H9 (cell line): ENCODE data around the gene RABEP1. TPM values are rescaled to one million over a fixed set of nuclear protein-coding genes. Genes with fewer than 3 reads are reported as not detected.

Experiments
- DNase-seq: peaks from one replicate; pipeline ENCODE4 v3.0.0-alpha.2; 2017
- H2AFZ ChIP-seq: one replicate; pipeline ENCODE4 v1.6.1; 2013; ENCODE audit warnings: mild to moderate bottlenecking, low read length, control low read depth, moderate library complexity
- H2AK5ac ChIP-seq: 2 replicates; pipeline ENCODE4 v1.6.1; 2013; ENCODE audit warnings: low read length, control low read depth, mixed read lengths; ENCODE audit not compliant: insufficient read length
- H2BK120ac ChIP-seq: one replicate; pipeline ENCODE4 v1.6.1; 2013; ENCODE audit warnings: low read depth, mild to moderate bottlenecking, low read length, control low read depth, inconsistent platforms; ENCODE audit not compliant: poor library complexity, severe bottlenecking
- H2BK12ac ChIP-seq: 2 replicates; pipeline ENCODE4 v1.6.1; 2013; ENCODE audit warnings: low read length, control low read depth, mixed read lengths, low read depth; ENCODE audit not compliant: insufficient read length
- H2BK15ac ChIP-seq: 2 replicates; pipeline ENCODE4 v1.6.1; 2013; ENCODE audit warnings: low read depth, low read length, control low read depth
- H2BK20ac ChIP-seq: one replicate; pipeline ENCODE4 v1.6.1; 2013; ENCODE audit warnings: low read depth, mild to moderate bottlenecking, low read length, control low read depth, inconsistent platforms; ENCODE audit not compliant: poor library complexity, severe bottlenecking
- H2BK5ac ChIP-seq: 2 replicates; pipeline ENCODE4 v1.6.1; 2013; ENCODE audit warnings: low read length, control low read depth, mixed read lengths; ENCODE audit not compliant: insufficient read length
- H3K14ac ChIP-seq: 2 replicates; pipeline ENCODE4 v1.6.1; 2013; ENCODE audit warnings: low read length, control low read depth; ENCODE audit not compliant: insufficient read depth
- H3K18ac ChIP-seq: 2 replicates; pipeline ENCODE4 v1.6.1; 2013; ENCODE audit warnings: low read depth, mild to moderate bottlenecking, mixed read lengths, low read length, control low read depth; ENCODE audit not compliant: insufficient read length
- H3K23ac ChIP-seq: 2 replicates; pipeline ENCODE4 v1.6.1; 2013; ENCODE audit warnings: low read length, control low read depth, mixed read lengths, low read depth; ENCODE audit not compliant: insufficient read length
- H3K23me2 ChIP-seq: 2 replicates; pipeline ENCODE4 v1.6.1; 2013; ENCODE audit warnings: low read depth, mild to moderate bottlenecking, mixed read lengths, low read length, control low read depth; ENCODE audit not compliant: insufficient read length, poor library complexity, severe bottlenecking
- H3K27ac ChIP-seq: 2 replicates; pipeline ENCODE4 v1.5.1; 2013; ENCODE audit warnings: low read length, control low read depth, mixed read lengths, low read depth; ENCODE audit not compliant: insufficient read length
- H3K27me3 ChIP-seq: 2 replicates; pipeline ENCODE4 v1.6.1; 2013; ENCODE audit warnings: low read length, control low read depth, inconsistent platforms; ENCODE audit not compliant: insufficient read depth
- H3K4ac ChIP-seq: 2 replicates; pipeline ENCODE4 v1.6.1; 2013; ENCODE audit warnings: low read depth, mild to moderate bottlenecking, control low read depth, inconsistent platforms, low read length, moderate library complexity
- H3K4me1 ChIP-seq: 2 replicates; pipeline ENCODE4 v1.6.1; 2013; ENCODE audit warnings: low read length, control low read depth, inconsistent platforms; ENCODE audit not compliant: insufficient read depth
- H3K4me2 ChIP-seq: 2 replicates; pipeline ENCODE4 v1.6.1; 2013; ENCODE audit warnings: low read length, control low read depth, mixed read lengths; ENCODE audit not compliant: insufficient read length, insufficient read depth
- H3K56ac ChIP-seq: 2 replicates; pipeline ENCODE4 v1.6.1; 2013; ENCODE audit warnings: low read depth, mild to moderate bottlenecking, mixed read lengths, low read length, control low read depth; ENCODE audit not compliant: insufficient read length
- H3K79me1 ChIP-seq: 2 replicates; pipeline ENCODE4 v1.6.1; 2013; ENCODE audit warnings: low read depth, mild to moderate bottlenecking, moderate library complexity, low read length, control low read depth, inconsistent platforms; ENCODE audit not compliant: insufficient read depth, poor library complexity, severe bottlenecking
- H3K79me2 ChIP-seq: 2 replicates; pipeline ENCODE4 v1.6.1; 2013; ENCODE audit warnings: low read length, control low read depth, inconsistent platforms; ENCODE audit not compliant: insufficient read depth
- H3K9ac ChIP-seq: 2 replicates; pipeline ENCODE4 v1.6.1; 2013; ENCODE audit warnings: low read length, control low read depth, mixed read lengths; ENCODE audit not compliant: insufficient read length; ENCODE audit errors: extremely low read depth
- H3K9me3 ChIP-seq: one replicate; pipeline ENCODE4 v1.6.1; 2013; ENCODE audit warnings: low read depth, low read length, inconsistent platforms; ENCODE audit not compliant: control insufficient read depth
- H3T11ph ChIP-seq: one replicate; pipeline ENCODE4 v1.6.1; 2013; ENCODE audit warnings: mild to moderate bottlenecking, low read length, control low read depth, inconsistent platforms
- H4K20me1 ChIP-seq: one replicate; pipeline ENCODE4 v1.6.1; 2013; ENCODE audit not compliant: control insufficient read depth, insufficient read length, insufficient read depth
- H4K5ac ChIP-seq: 2 replicates; pipeline ENCODE4 v1.6.1; 2013; ENCODE audit warnings: low read depth, mild to moderate bottlenecking, mixed read lengths, low read length, control low read depth; ENCODE audit not compliant: insufficient read length
- H4K8ac ChIP-seq: replicated peaks from 2 replicates; pipeline ENCODE4 v1.6.1; 2013; ENCODE audit warnings: low read length, control low read depth, mixed read lengths, low read depth; ENCODE audit not compliant: insufficient read length
- H4K91ac ChIP-seq: 2 replicates; pipeline ENCODE4 v1.6.1; 2013; ENCODE audit warnings: low read depth, mild to moderate bottlenecking, moderate library complexity, mixed read lengths, low read length, control low read depth; ENCODE audit not compliant: insufficient read length
- H3K27ac Mint-ChIP-seq, 3 experiments: 2 replicates in 2 of 3; 3 replicates in 1 of 3; pipeline ENCODE4 v1.8.0; 2020 to 2021; ENCODE audit warnings: mixed read lengths in 3 of 3, mild to moderate bottlenecking in 1 of 3, moderate library complexity in 1 of 3
- H3K27me3 Mint-ChIP-seq: 2 replicates; pipeline ENCODE4 v1.8.0; 2021; ENCODE audit warnings: low read depth, mild to moderate bottlenecking, moderate library complexity, mixed read lengths
- H3K36me3 Mint-ChIP-seq, 3 experiments: 2 replicates in 2 of 3; 3 replicates in 1 of 3; pipeline ENCODE4 v1.8.0; 2020 to 2021; ENCODE audit warnings: low read depth in 3 of 3, mixed read lengths in 3 of 3; ENCODE audit not compliant: insufficient read depth in 1 of 3
- H3K4me1 Mint-ChIP-seq, 2 experiments: 2 replicates each; pipeline ENCODE4 v1.8.0; 2020; ENCODE audit warnings: mixed read lengths in 2 of 2
- H3K4me3 Mint-ChIP-seq, 2 experiments: 2 replicates in 1 of 2; 3 replicates in 1 of 2; pipeline ENCODE4 v1.8.0; 2020 to 2021; ENCODE audit warnings: mild to moderate bottlenecking in 2 of 2, mixed read lengths in 2 of 2, moderate library complexity in 1 of 2
- H3K9me3 Mint-ChIP-seq, 2 experiments: 2 replicates in 1 of 2; 3 replicates in 1 of 2; pipeline ENCODE4 v1.8.0; 2020; ENCODE audit warnings: mild to moderate bottlenecking in 2 of 2, mixed read lengths in 2 of 2, moderate library complexity in 1 of 2
- WGBS: extraction: QIAGEN DNeasy Blood & Tissue Kit; methylation state at CpG from one replicate; pipeline ENCODE4 v1.1.7; 2013; ENCODE audit warnings: missing lambda C conversion rate, low lambda C conversion rate, mixed read lengths; ENCODE audit not compliant: insufficient read length; ENCODE audit errors: extremely low coverage; 5-methylcytosine and 5-hydroxymethylcytosine counted together
- total RNA-seq: library from RNA; stranded (reverse); gene quantifications from 2 replicates; pipeline ENCODE4 v1.2.1, GENCODE V29; 2021
- TF ChIP-seq, protein P1 (sequence below): fragments of 200-600 bp; sonication (generic); conservative IDR thresholded peaks from 3 replicates; pipeline ENCODE4 v1.8.0; 2021; ENCODE audit warnings: antibody characterized with exemption, mild to moderate bottlenecking

Gene RABEP1
- total RNA-seq, 1 experiment from 2014 or later = 46.9 TPM

DNA sequence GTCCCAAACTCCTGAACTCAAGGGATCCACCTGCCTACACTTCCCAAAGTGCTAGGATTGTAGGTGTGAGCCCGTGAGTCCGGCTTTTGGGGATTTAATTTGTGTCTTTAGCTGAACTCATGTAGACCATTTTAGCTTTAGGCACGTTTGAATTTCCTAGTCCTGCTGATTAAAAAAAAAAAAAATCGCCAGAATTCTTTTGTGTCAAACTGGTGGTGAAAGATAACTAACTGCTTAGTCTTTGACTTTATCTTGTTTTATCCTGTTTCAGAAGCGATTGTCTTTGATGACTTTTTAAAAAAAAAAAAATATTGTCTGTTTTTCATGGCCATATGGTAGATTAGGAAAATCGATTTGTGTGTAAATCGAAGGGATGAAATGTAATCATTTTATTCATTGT is 2.6 kb downstream of the RABEP1 start:
- WGBS = 100% methylated on average over 2 of the region's 7 CpGs
- no peak overlapping the region for H3K4me3 Mint-ChIP-seq

More for the DNA sequence above, 2.6 kb downstream of the RABEP1 start:
- Histone ChIP-seq H3K23ac (no peak overlapping the region), H3K4me2 (no peak overlapping the region), H3K18ac (no peak overlapping the region), H3K27me3 (no peaks in the 10 kb centered on the region), H2AK5ac (no peak overlapping the region), H3K4ac (no peak overlapping the region), H3K27ac (no peak overlapping the region), H4K20me1 (no peaks in the 10 kb centered on the region), H4K5ac (no peak overlapping the region), H3K79me1 (no peaks in the 10 kb centered on the region), H2AFZ (no peak overlapping the region), H3K9ac (no peak overlapping the region), H3K9me3 (no peaks in the 10 kb centered on the region), H2BK12ac (no peak overlapping the region), H2BK20ac (no peak overlapping the region), H3T11ph (no peak overlapping the region), H4K91ac (no peak overlapping the region), H3K23me2 (peaks cover 7% of the 10 kb centered on the region), H2BK15ac (no peak overlapping the region), H3K79me2 (peaks cover 25% of the 10 kb centered on the region; the same call in 1 of the 2 replicates), H3K56ac (no peak overlapping the region), H2BK5ac (no peak overlapping the region), H3K14ac (no peak overlapping the region), H4K8ac (no peak overlapping the region), H3K4me1 (peaks cover 3% of the 10 kb centered on the region; the same call in 1 of the 2 replicates), H2BK120ac (no peak overlapping the region)
- Mint-ChIP-seq H3K27ac (no peak overlapping the region), H3K4me1 (peaks cover 43 to 48% of the 10 kb centered on the region in 2 experiments), H3K9me3 (no peaks in the 10 kb centered on the region), H3K27me3 (peaks cover 2% of the 10 kb centered on the region; the same call in 1 of the 2 replicates), H3K36me3 (peaks cover 0 to 5% (median 0%) of the 10 kb centered on the region in 3 experiments; a peak in 4 of 7 replicates)
- TF ChIP-seq, protein P1, sequence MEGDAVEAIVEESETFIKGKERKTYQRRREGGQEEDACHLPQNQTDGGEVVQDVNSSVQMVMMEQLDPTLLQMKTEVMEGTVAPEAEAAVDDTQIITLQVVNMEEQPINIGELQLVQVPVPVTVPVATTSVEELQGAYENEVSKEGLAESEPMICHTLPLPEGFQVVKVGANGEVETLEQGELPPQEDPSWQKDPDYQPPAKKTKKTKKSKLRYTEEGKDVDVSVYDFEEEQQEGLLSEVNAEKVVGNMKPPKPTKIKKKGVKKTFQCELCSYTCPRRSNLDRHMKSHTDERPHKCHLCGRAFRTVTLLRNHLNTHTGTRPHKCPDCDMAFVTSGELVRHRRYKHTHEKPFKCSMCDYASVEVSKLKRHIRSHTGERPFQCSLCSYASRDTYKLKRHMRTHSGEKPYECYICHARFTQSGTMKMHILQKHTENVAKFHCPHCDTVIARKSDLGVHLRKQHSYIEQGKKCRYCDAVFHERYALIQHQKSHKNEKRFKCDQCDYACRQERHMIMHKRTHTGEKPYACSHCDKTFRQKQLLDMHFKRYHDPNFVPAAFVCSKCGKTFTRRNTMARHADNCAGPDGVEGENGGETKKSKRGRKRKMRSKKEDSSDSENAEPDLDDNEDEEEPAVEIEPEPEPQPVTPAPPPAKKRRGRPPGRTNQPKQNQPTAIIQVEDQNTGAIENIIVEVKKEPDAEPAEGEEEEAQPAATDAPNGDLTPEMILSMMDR = no peak
- DNase-seq = no peak
